BJ (cell line): ENCODE measurements around the gene KCTD8. TPM values are rescaled to one million over a fixed set of nuclear protein-coding genes. Genes with fewer than 3 reads are reported as not detected.

Experiments
- CTCF ChIA-PET: fragments of 350-600 bp; formaldehyde crosslinking; extraction: SDS; loops from one replicate; lab custom pipeline; 2021; ENCODE audit warnings: antibody characterized with exemption, inconsistent platforms; lab: Yijun Ruan, JAX
- POLR2A ChIA-PET: fragments of 300-600 bp; sonication (Branson Sonifier 250); formaldehyde crosslinking; extraction: SDS; loops from one replicate; lab custom pipeline; 2021; ENCODE audit warnings: antibody characterized with exemption; lab: Charles Lee
- DNase-seq: peaks from one replicate; pipeline ENCODE4 v3.0.0-alpha.2; 2011; ENCODE audit warnings: low read depth
- H3K27me3 ChIP-seq: 2 replicates; pipeline ENCODE4 v1.6.0; 2011; ENCODE audit warnings: low read length; ENCODE audit not compliant: control insufficient read depth, insufficient read depth
- H3K36me3 ChIP-seq: 2 replicates; pipeline ENCODE4 v1.5.1; 2011; ENCODE audit warnings: low read length; ENCODE audit not compliant: control insufficient read depth, insufficient read depth
- H3K4me3 ChIP-seq: 2 replicates; pipeline ENCODE4 v1.5.1; 2011; ENCODE audit warnings: low read depth, mild to moderate bottlenecking, control low read depth, low read length
- polyA plus RNA-seq: library from polyadenylated mRNA; depleted of rRNA; stranded (reverse); fragments of >200 nt; gene quantifications from 2 replicates; pipeline ENCODE4 v1.2.3, GENCODE V29; 2011; rRNA removed
- TF ChIP-seq, protein P1 (sequence below): IDR thresholded peaks from 2 replicates; pipeline ENCODE4 v1.5.1; 2011; ENCODE audit warnings: low read depth, mild to moderate bottlenecking, control low read depth, inconsistent platforms, low read length, moderate library complexity; ENCODE audit not compliant: insufficient read depth

The KCTD8 gene
- polyA plus RNA-seq, 1 experiment: not detected

DNA sequence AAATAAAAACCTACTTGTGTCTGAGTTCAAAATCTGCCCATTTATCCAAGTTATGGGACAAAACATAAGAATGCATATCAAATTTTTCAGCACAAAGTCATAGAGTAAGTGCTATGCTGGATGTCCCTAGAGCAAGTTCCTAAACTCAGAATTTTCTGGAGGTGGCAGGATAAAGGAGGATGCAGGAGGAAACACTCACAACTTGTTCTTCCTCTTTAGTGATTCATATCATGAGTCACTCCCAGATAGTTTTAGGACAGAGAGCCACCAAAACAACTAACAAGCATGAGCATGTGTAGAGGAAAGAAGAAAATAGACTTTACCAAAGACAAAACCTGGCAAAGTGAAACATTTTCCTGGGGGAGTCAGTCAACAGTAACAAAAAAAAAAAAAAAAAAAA, 302.7 kb downstream of the KCTD8 start:
- TF ChIP-seq, protein P1, sequence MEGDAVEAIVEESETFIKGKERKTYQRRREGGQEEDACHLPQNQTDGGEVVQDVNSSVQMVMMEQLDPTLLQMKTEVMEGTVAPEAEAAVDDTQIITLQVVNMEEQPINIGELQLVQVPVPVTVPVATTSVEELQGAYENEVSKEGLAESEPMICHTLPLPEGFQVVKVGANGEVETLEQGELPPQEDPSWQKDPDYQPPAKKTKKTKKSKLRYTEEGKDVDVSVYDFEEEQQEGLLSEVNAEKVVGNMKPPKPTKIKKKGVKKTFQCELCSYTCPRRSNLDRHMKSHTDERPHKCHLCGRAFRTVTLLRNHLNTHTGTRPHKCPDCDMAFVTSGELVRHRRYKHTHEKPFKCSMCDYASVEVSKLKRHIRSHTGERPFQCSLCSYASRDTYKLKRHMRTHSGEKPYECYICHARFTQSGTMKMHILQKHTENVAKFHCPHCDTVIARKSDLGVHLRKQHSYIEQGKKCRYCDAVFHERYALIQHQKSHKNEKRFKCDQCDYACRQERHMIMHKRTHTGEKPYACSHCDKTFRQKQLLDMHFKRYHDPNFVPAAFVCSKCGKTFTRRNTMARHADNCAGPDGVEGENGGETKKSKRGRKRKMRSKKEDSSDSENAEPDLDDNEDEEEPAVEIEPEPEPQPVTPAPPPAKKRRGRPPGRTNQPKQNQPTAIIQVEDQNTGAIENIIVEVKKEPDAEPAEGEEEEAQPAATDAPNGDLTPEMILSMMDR: no peak
- no peak for DNase-seq
- H3K27me3 ChIP-seq: no peaks in the 10 kb centered on the region
- CTCF ChIA-PET: interaction anchor here (0.7 kb wide), 1 partner anchor 303 kb away, joined by 3 read pairs; no protein-coding TSS in a partner anchor
- H3K36me3 ChIP-seq: no peaks in the 10 kb centered on the region
- H3K4me3 ChIP-seq: no peak overlapping the region
- POLR2A ChIA-PET: no interaction called here

DNA sequence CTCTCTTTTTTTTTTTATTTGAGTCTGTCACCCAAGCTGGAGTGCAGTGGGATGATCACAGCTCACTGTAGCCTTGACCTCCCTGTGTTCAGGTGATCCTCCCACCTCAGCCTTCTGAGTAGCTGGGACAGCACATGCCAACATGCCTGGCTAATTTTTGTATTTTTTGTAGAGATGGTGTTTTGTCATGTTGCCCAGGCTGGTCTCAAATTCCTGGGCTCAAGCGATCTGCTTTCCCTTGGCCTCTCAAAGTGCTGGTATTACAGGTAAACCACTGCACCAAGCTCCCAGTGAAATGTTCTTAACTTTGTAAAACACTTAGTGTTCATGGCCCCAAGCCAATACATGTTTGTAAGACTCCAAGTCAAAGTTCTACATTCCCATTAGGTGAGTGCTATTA, 316.1 kb downstream of the KCTD8 start:
- no peak overlapping the region for H3K4me3 ChIP-seq
- TF ChIP-seq, protein P1: no peak
- H3K36me3 ChIP-seq: no peaks in the 10 kb centered on the region
- ChIA-PET POLR2A (no interaction called here), CTCF (no interaction called here)
- no peak for DNase-seq
- H3K27me3 ChIP-seq: no peaks in the 10 kb centered on the region

Other genes with a start within 250 kb of the KCTD8 start
- not detected in 2 replicates for gene YIPF7, start 202.8 kb upstream of the KCTD8 start, polyA plus RNA-seq
- gene GUF1, start 229.6 kb upstream of the KCTD8 start, polyA plus RNA-seq: 6.5 and 13.1 TPM in 2 replicates